H9 (cell line): ENCODE results near the gene CDK6. TPM values are rescaled to one million over a fixed set of nuclear protein-coding genes. Genes with fewer than 3 reads are reported as not detected.

ENCODE experiments used
- DNase-seq: peaks from one replicate; pipeline ENCODE4 v3.0.0-alpha.2; 2017
- H2AFZ ChIP-seq: one replicate; pipeline ENCODE4 v1.6.1; 2013; ENCODE audit warnings: mild to moderate bottlenecking, low read length, control low read depth, moderate library complexity
- H2AK5ac ChIP-seq: 2 replicates; pipeline ENCODE4 v1.6.1; 2013; ENCODE audit warnings: low read length, control low read depth, mixed read lengths; ENCODE audit not compliant: insufficient read length
- H2BK120ac ChIP-seq: one replicate; pipeline ENCODE4 v1.6.1; 2013; ENCODE audit warnings: low read depth, mild to moderate bottlenecking, low read length, control low read depth, inconsistent platforms; ENCODE audit not compliant: poor library complexity, severe bottlenecking
- H2BK12ac ChIP-seq: 2 replicates; pipeline ENCODE4 v1.6.1; 2013; ENCODE audit warnings: low read length, control low read depth, mixed read lengths, low read depth; ENCODE audit not compliant: insufficient read length
- H2BK15ac ChIP-seq: 2 replicates; pipeline ENCODE4 v1.6.1; 2013; ENCODE audit warnings: low read depth, low read length, control low read depth
- H2BK20ac ChIP-seq: one replicate; pipeline ENCODE4 v1.6.1; 2013; ENCODE audit warnings: low read depth, mild to moderate bottlenecking, low read length, control low read depth, inconsistent platforms; ENCODE audit not compliant: poor library complexity, severe bottlenecking
- H2BK5ac ChIP-seq: 2 replicates; pipeline ENCODE4 v1.6.1; 2013; ENCODE audit warnings: low read length, control low read depth, mixed read lengths; ENCODE audit not compliant: insufficient read length
- H3K14ac ChIP-seq: 2 replicates; pipeline ENCODE4 v1.6.1; 2013; ENCODE audit warnings: low read length, control low read depth; ENCODE audit not compliant: insufficient read depth
- H3K18ac ChIP-seq: 2 replicates; pipeline ENCODE4 v1.6.1; 2013; ENCODE audit warnings: low read depth, mild to moderate bottlenecking, mixed read lengths, low read length, control low read depth; ENCODE audit not compliant: insufficient read length
- H3K23ac ChIP-seq: 2 replicates; pipeline ENCODE4 v1.6.1; 2013; ENCODE audit warnings: low read length, control low read depth, mixed read lengths, low read depth; ENCODE audit not compliant: insufficient read length
- H3K23me2 ChIP-seq: 2 replicates; pipeline ENCODE4 v1.6.1; 2013; ENCODE audit warnings: low read depth, mild to moderate bottlenecking, mixed read lengths, low read length, control low read depth; ENCODE audit not compliant: insufficient read length, poor library complexity, severe bottlenecking
- H3K27ac ChIP-seq: 2 replicates; pipeline ENCODE4 v1.5.1; 2013; ENCODE audit warnings: low read length, control low read depth, mixed read lengths, low read depth; ENCODE audit not compliant: insufficient read length
- H3K27me3 ChIP-seq: 2 replicates; pipeline ENCODE4 v1.6.1; 2013; ENCODE audit warnings: low read length, control low read depth, inconsistent platforms; ENCODE audit not compliant: insufficient read depth
- H3K4ac ChIP-seq: 2 replicates; pipeline ENCODE4 v1.6.1; 2013; ENCODE audit warnings: low read depth, mild to moderate bottlenecking, control low read depth, inconsistent platforms, low read length, moderate library complexity
- H3K4me1 ChIP-seq: 2 replicates; pipeline ENCODE4 v1.6.1; 2013; ENCODE audit warnings: low read length, control low read depth, inconsistent platforms; ENCODE audit not compliant: insufficient read depth
- H3K4me2 ChIP-seq: 2 replicates; pipeline ENCODE4 v1.6.1; 2013; ENCODE audit warnings: low read length, control low read depth, mixed read lengths; ENCODE audit not compliant: insufficient read length, insufficient read depth
- H3K56ac ChIP-seq: 2 replicates; pipeline ENCODE4 v1.6.1; 2013; ENCODE audit warnings: low read depth, mild to moderate bottlenecking, mixed read lengths, low read length, control low read depth; ENCODE audit not compliant: insufficient read length
- H3K79me1 ChIP-seq: 2 replicates; pipeline ENCODE4 v1.6.1; 2013; ENCODE audit warnings: low read depth, mild to moderate bottlenecking, moderate library complexity, low read length, control low read depth, inconsistent platforms; ENCODE audit not compliant: insufficient read depth, poor library complexity, severe bottlenecking
- H3K79me2 ChIP-seq: 2 replicates; pipeline ENCODE4 v1.6.1; 2013; ENCODE audit warnings: low read length, control low read depth, inconsistent platforms; ENCODE audit not compliant: insufficient read depth
- H3K9ac ChIP-seq: 2 replicates; pipeline ENCODE4 v1.6.1; 2013; ENCODE audit warnings: low read length, control low read depth, mixed read lengths; ENCODE audit not compliant: insufficient read length; ENCODE audit errors: extremely low read depth
- H3K9me3 ChIP-seq: one replicate; pipeline ENCODE4 v1.6.1; 2013; ENCODE audit warnings: low read depth, low read length, inconsistent platforms; ENCODE audit not compliant: control insufficient read depth
- H3T11ph ChIP-seq: one replicate; pipeline ENCODE4 v1.6.1; 2013; ENCODE audit warnings: mild to moderate bottlenecking, low read length, control low read depth, inconsistent platforms
- H4K20me1 ChIP-seq: one replicate; pipeline ENCODE4 v1.6.1; 2013; ENCODE audit not compliant: control insufficient read depth, insufficient read length, insufficient read depth
- H4K5ac ChIP-seq: 2 replicates; pipeline ENCODE4 v1.6.1; 2013; ENCODE audit warnings: low read depth, mild to moderate bottlenecking, mixed read lengths, low read length, control low read depth; ENCODE audit not compliant: insufficient read length
- H4K8ac ChIP-seq: replicated peaks from 2 replicates; pipeline ENCODE4 v1.6.1; 2013; ENCODE audit warnings: low read length, control low read depth, mixed read lengths, low read depth; ENCODE audit not compliant: insufficient read length
- H4K91ac ChIP-seq: 2 replicates; pipeline ENCODE4 v1.6.1; 2013; ENCODE audit warnings: low read depth, mild to moderate bottlenecking, moderate library complexity, mixed read lengths, low read length, control low read depth; ENCODE audit not compliant: insufficient read length
- H3K27ac Mint-ChIP-seq, 3 experiments: 2 replicates in 2 of 3; 3 replicates in 1 of 3; pipeline ENCODE4 v1.8.0; 2020 to 2021; ENCODE audit warnings: mixed read lengths in 3 of 3, mild to moderate bottlenecking in 1 of 3, moderate library complexity in 1 of 3
- H3K27me3 Mint-ChIP-seq: 2 replicates; pipeline ENCODE4 v1.8.0; 2021; ENCODE audit warnings: low read depth, mild to moderate bottlenecking, moderate library complexity, mixed read lengths
- H3K36me3 Mint-ChIP-seq, 3 experiments: 2 replicates in 2 of 3; 3 replicates in 1 of 3; pipeline ENCODE4 v1.8.0; 2020 to 2021; ENCODE audit warnings: low read depth in 3 of 3, mixed read lengths in 3 of 3; ENCODE audit not compliant: insufficient read depth in 1 of 3
- H3K4me1 Mint-ChIP-seq, 2 experiments: 2 replicates each; pipeline ENCODE4 v1.8.0; 2020; ENCODE audit warnings: mixed read lengths in 2 of 2
- H3K4me3 Mint-ChIP-seq, 2 experiments: 2 replicates in 1 of 2; 3 replicates in 1 of 2; pipeline ENCODE4 v1.8.0; 2020 to 2021; ENCODE audit warnings: mild to moderate bottlenecking in 2 of 2, mixed read lengths in 2 of 2, moderate library complexity in 1 of 2
- H3K9me3 Mint-ChIP-seq, 2 experiments: 2 replicates in 1 of 2; 3 replicates in 1 of 2; pipeline ENCODE4 v1.8.0; 2020; ENCODE audit warnings: mild to moderate bottlenecking in 2 of 2, mixed read lengths in 2 of 2, moderate library complexity in 1 of 2
- WGBS: extraction: QIAGEN DNeasy Blood & Tissue Kit; methylation state at CpG from one replicate; pipeline ENCODE4 v1.1.7; 2013; ENCODE audit warnings: missing lambda C conversion rate, low lambda C conversion rate, mixed read lengths; ENCODE audit not compliant: insufficient read length; ENCODE audit errors: extremely low coverage; 5-methylcytosine and 5-hydroxymethylcytosine counted together
- total RNA-seq: library from RNA; stranded (reverse); gene quantifications from 2 replicates; pipeline ENCODE4 v1.2.1, GENCODE V29; 2021
- TF ChIP-seq, protein P1 (sequence below): fragments of 200-600 bp; sonication (generic); conservative IDR thresholded peaks from 3 replicates; pipeline ENCODE4 v1.8.0; 2021; ENCODE audit warnings: antibody characterized with exemption, mild to moderate bottlenecking

CDK6 gene
- total RNA-seq, 1 experiment from 2014 or later = 30.0 TPM

DNA sequence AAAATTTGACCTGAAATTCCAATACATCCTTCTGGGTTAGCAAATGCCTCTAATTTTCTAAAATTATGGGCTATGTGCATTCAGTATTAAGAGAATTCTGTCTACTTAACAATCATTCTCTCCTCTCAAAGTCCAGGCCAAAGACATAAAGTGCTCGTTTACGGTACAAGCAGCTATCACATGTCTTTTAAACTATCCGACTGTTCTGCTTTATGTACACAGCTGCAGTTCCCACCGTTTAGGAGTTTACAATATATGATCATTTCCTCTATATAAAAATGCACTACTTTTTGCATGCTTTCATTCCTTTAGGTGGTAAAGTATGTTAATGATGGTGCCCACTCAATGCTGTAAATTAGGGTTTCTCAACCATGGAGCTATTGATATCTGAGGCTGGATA is 34.0 kb downstream of the CDK6 start:
- H2BK20ac ChIP-seq = no peak overlapping the region
- Mint-ChIP-seq H3K9me3 (no peaks in the 10 kb centered on the region), H3K4me1 (no peaks in the 10 kb centered on the region; a peak in 1 of 4 replicates), H3K27me3 (no peaks in the 10 kb centered on the region), H3K36me3 (no peaks in the 10 kb centered on the region; a peak in 2 of 7 replicates), H3K4me3 (no peak overlapping the region), H3K27ac (no peak overlapping the region)
- no peak overlapping the region for H2BK12ac ChIP-seq
- TF ChIP-seq, protein P1, sequence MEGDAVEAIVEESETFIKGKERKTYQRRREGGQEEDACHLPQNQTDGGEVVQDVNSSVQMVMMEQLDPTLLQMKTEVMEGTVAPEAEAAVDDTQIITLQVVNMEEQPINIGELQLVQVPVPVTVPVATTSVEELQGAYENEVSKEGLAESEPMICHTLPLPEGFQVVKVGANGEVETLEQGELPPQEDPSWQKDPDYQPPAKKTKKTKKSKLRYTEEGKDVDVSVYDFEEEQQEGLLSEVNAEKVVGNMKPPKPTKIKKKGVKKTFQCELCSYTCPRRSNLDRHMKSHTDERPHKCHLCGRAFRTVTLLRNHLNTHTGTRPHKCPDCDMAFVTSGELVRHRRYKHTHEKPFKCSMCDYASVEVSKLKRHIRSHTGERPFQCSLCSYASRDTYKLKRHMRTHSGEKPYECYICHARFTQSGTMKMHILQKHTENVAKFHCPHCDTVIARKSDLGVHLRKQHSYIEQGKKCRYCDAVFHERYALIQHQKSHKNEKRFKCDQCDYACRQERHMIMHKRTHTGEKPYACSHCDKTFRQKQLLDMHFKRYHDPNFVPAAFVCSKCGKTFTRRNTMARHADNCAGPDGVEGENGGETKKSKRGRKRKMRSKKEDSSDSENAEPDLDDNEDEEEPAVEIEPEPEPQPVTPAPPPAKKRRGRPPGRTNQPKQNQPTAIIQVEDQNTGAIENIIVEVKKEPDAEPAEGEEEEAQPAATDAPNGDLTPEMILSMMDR = no peak
- H3K14ac ChIP-seq = no peak overlapping the region
- no peak overlapping the region for H3K27ac ChIP-seq
- H2BK5ac ChIP-seq = no peak overlapping the region
- no peak overlapping the region for H3K9ac ChIP-seq
- no peak overlapping the region for H2BK120ac ChIP-seq
- no peaks in the 10 kb centered on the region for H3K27me3 ChIP-seq
- no peaks in the 10 kb centered on the region for H3K79me2 ChIP-seq
- DNase-seq = no peak
- no peak overlapping the region for H4K8ac ChIP-seq
- H3K4me2 ChIP-seq = no peak overlapping the region
- WGBS = no CpG with 5 or more reads among the region's 4 CpGs
- no peak overlapping the region for H2AFZ ChIP-seq
- H3K18ac ChIP-seq = no peak overlapping the region
- no peak overlapping the region for H2AK5ac ChIP-seq
- no peaks in the 10 kb centered on the region for H3K79me1 ChIP-seq
- no peaks in the 10 kb centered on the region for H3K4me1 ChIP-seq
- H4K91ac ChIP-seq = no peak overlapping the region
- H3K23ac ChIP-seq = no peak overlapping the region
- H4K5ac ChIP-seq = no peak overlapping the region
- H3K23me2 ChIP-seq = no peaks in the 10 kb centered on the region
- no peaks in the 10 kb centered on the region for H4K20me1 ChIP-seq
- no peaks in the 10 kb centered on the region for H3K9me3 ChIP-seq
- no peak overlapping the region for H2BK15ac ChIP-seq
- no peak overlapping the region for H3T11ph ChIP-seq
- H3K56ac ChIP-seq = no peak overlapping the region
- no peak overlapping the region for H3K4ac ChIP-seq
